GM23338 (cell line): ENCODE results near the gene MAST4. TPM values are rescaled to one million over a fixed set of nuclear protein-coding genes. Genes with fewer than 3 reads are reported as not detected.

ENCODE experiments used
- ATAC-seq: fragments of 200-7000 bp; cut with Tn5 transposase; 3 replicates; pipeline ENCODE4 v1.9.1; 2020
- DNase-seq: peaks from one replicate; pipeline ENCODE4 v3.0.0-alpha.2; 2015; ENCODE audit warnings: low spot score
- H2AFZ ChIP-seq: fragments of 200-600 bp; sonication (generic); 2 replicates; pipeline ENCODE4 v1.8.0; 2016; ENCODE audit warnings: antibody characterized with exemption, mild to moderate bottlenecking, moderate library complexity
- H3F3A ChIP-seq: fragments of 200-600 bp; sonication (generic); replicated peaks from 2 replicates; pipeline ENCODE4 v1.8.0; 2017; ENCODE audit warnings: antibody characterized with exemption, mixed run types, low read depth
- H3K27ac ChIP-seq: fragments of 200-600 bp; sonication (generic); 2 replicates; pipeline ENCODE4 v1.6.1; 2016; ENCODE audit warnings: low read depth
- H3K27me3 ChIP-seq: fragments of 200-600 bp; sonication (generic); 2 replicates; pipeline ENCODE4 v1.8.0; 2016; ENCODE audit warnings: mild to moderate bottlenecking, mixed run types, moderate library complexity; ENCODE audit not compliant: insufficient read depth
- H3K36me3 ChIP-seq: fragments of 200-600 bp; sonication (generic); 2 replicates; pipeline ENCODE4 v1.8.0; 2016; ENCODE audit warnings: mild to moderate bottlenecking; ENCODE audit not compliant: insufficient read depth
- H3K4me1 ChIP-seq: fragments of 200-600 bp; sonication (generic); 2 replicates; pipeline ENCODE4 v1.8.0; 2016; ENCODE audit warnings: mild to moderate bottlenecking, moderate library complexity; ENCODE audit not compliant: insufficient read depth
- H3K4me2 ChIP-seq: fragments of 200-600 bp; sonication (generic); 2 replicates; pipeline ENCODE4 v1.7.1; 2017; ENCODE audit warnings: mixed run types
- H3K4me3 ChIP-seq: fragments of 200-600 bp; sonication (generic); 2 replicates; pipeline ENCODE4 v1.6.1; 2016; ENCODE audit warnings: mixed run types
- H3K79me2 ChIP-seq: fragments of 200-600 bp; sonication (generic); replicated peaks from 2 replicates; pipeline ENCODE4 v1.8.0; 2017; ENCODE audit warnings: mild to moderate bottlenecking; ENCODE audit not compliant: insufficient read depth
- H3K9me2 ChIP-seq: fragments of 200-600 bp; sonication (generic); 2 replicates; pipeline ENCODE4 v1.8.0; 2017; ENCODE audit not compliant: insufficient read depth
- H4K20me1 ChIP-seq: fragments of 200-600 bp; sonication (generic); replicated peaks from 2 replicates; pipeline ENCODE4 v1.8.0; 2017; ENCODE audit warnings: mild to moderate bottlenecking; ENCODE audit not compliant: insufficient read depth
- H3K27ac Mint-ChIP-seq: 2 replicates; pipeline ENCODE4 v1.8.0; 2020; ENCODE audit warnings: inconsistent platforms, mild to moderate bottlenecking, moderate library complexity, mixed read lengths
- H3K27me3 Mint-ChIP-seq: 3 replicates; pipeline ENCODE4 v1.8.0; 2022; ENCODE audit warnings: low read depth, mild to moderate bottlenecking, moderate library complexity, mixed read lengths, inconsistent platforms; ENCODE audit not compliant: insufficient read depth, poor library complexity
- H3K36me3 Mint-ChIP-seq: 3 replicates; pipeline ENCODE4 v1.8.0; 2021; ENCODE audit warnings: low read depth, mild to moderate bottlenecking, inconsistent platforms, moderate library complexity, mixed read lengths
- H3K4me1 Mint-ChIP-seq: 3 replicates; pipeline ENCODE4 v1.8.0; 2020; ENCODE audit warnings: mild to moderate bottlenecking, inconsistent platforms, mixed read lengths
- H3K4me3 Mint-ChIP-seq: 3 replicates; pipeline ENCODE4 v1.8.0; 2021; ENCODE audit warnings: moderate library complexity, mild to moderate bottlenecking, inconsistent platforms, mixed read lengths
- H3K9me3 Mint-ChIP-seq: 3 replicates; pipeline ENCODE4 v1.8.0; 2020; ENCODE audit warnings: moderate library complexity, mild to moderate bottlenecking, inconsistent platforms, mixed read lengths
- CREB1 ChIP-seq: fragments of 250-450 bp; sonication (Bioruptor Pico); IDR thresholded peaks from 2 replicates; pipeline ENCODE4 v1.5.0; 2020; ENCODE audit warnings: low read depth, mild to moderate bottlenecking, moderate library complexity
- CTCF ChIP-seq, 2 experiments: fragments of 200-600 bp in 1 of 2; sonication (generic) in 1 of 2; conservative IDR thresholded peaks; 2 replicates each; pipeline versions ENCODE4 v1.5.1 to v1.6.1; 2016 to 2017; ENCODE audit warnings: antibody characterized with exemption in 2 of 2, low read depth in 2 of 2, mild to moderate bottlenecking in 2 of 2, moderate library complexity in 1 of 2
- ETS1 ChIP-seq: IDR thresholded peaks from 2 replicates; pipeline ENCODE4 v1.6.1; 2016; ENCODE audit warnings: antibody characterized with exemption
- EZH2 ChIP-seq: fragments of 200-600 bp; sonication (generic); IDR thresholded peaks from one replicate; pipeline ENCODE4 v1.8.0; 2017; ENCODE audit warnings: antibody characterized with exemption, mild to moderate bottlenecking, low read depth; ENCODE audit not compliant: unreplicated experiment
- EZH2phosphoT487 ChIP-seq: fragments of 200-600 bp; sonication (generic); IDR thresholded peaks from one replicate; pipeline ENCODE4 v1.8.1; 2018; ENCODE audit warnings: antibody characterized with exemption; ENCODE audit not compliant: unreplicated experiment
- JUNB ChIP-seq: IDR thresholded peaks from one replicate; pipeline ENCODE4 v1.6.1; 2016; ENCODE audit warnings: antibody characterized with exemption; ENCODE audit not compliant: unreplicated experiment
- NANOG ChIP-seq: IDR thresholded peaks from 2 replicates; pipeline ENCODE4 v1.6.1; 2016; ENCODE audit warnings: antibody characterized with exemption, borderline replicate concordance
- POLR2AphosphoS5 ChIP-seq: IDR thresholded peaks from 2 replicates; pipeline ENCODE4 v1.6.1; 2016; ENCODE audit warnings: antibody characterized with exemption, low read depth
- REST ChIP-seq: IDR thresholded peaks from one replicate; pipeline ENCODE4 v1.6.1; 2018; ENCODE audit warnings: antibody characterized with exemption; ENCODE audit not compliant: unreplicated experiment
- STAT1 ChIP-seq: IDR thresholded peaks from one replicate; pipeline ENCODE4 v1.6.1; 2016; ENCODE audit warnings: antibody characterized with exemption; ENCODE audit not compliant: unreplicated experiment
- ZNF114 ChIP-seq: fragments of 250-450 bp; sonication (Bioruptor Pico); IDR thresholded peaks from 2 replicates; pipeline ENCODE4 v1.5.0; 2020; ENCODE audit warnings: mild to moderate bottlenecking, moderate library complexity
- ZNF331 ChIP-seq: fragments of 250-450 bp; sonication (Bioruptor Pico); IDR thresholded peaks from 2 replicates; pipeline ENCODE4 v1.5.0; 2020; ENCODE audit warnings: low read depth, mild to moderate bottlenecking, moderate library complexity
- ZNF462 ChIP-seq: fragments of 250-450 bp; sonication (Bioruptor Pico); IDR thresholded peaks from 2 replicates; pipeline ENCODE4 v1.5.0; 2020; ENCODE audit warnings: mild to moderate bottlenecking, moderate library complexity
- polyA plus RNA-seq: library from polyadenylated mRNA; unstranded; fragments of >200 nt; fragmentation: Nextera tagmentation; extraction: Ambion mirVana; gene quantifications from 2 replicates; pipeline ENCODE4 v1.2.1, GENCODE V29; 2016
- total RNA-seq: library from RNA; depleted of rRNA; stranded (reverse); fragments of >200 nt; shearing (Covaris generic); gene quantifications from 2 replicates; pipeline ENCODE4 v1.2.3, GENCODE V29; 2014

Gene MAST4
- total and polyA plus RNA-seq, 2 experiments from 2014 or later: 3.6 to 8.5 TPM

GRCh38 chr5:67166460-67167285 lies 570.5 kb downstream of the MAST4 start:
- ATAC-seq: peak; percentile 65

More at GRCh38 chr5:67166460-67167285, 570.5 kb downstream of the MAST4 start:
- no peaks in the 10 kb centered on the region for H3K36me3 ChIP-seq
- H3K9me3 Mint-ChIP-seq: no peaks in the 10 kb centered on the region; the same call in 2 of the 3 replicates
- H3K4me2 ChIP-seq: peak overlapping the region; percentile 68
- TF ChIP-seq ZNF114 (CRISPR knock-in tag) (no peak), ETS1 (no peak), JUNB (no peak), ZNF331 (CRISPR knock-in tag) (no peak), NANOG (no peak), ZNF462 (CRISPR knock-in tag) (no peak), CTCF (conservative IDR thresholded peaks at IDR 0.05; ENCODE audit: low read depth in 2 of 2) (no peak), CREB1 (CRISPR knock-in tag) (no peak), EZH2 (no peak), POLR2AphosphoS5 (no peak), REST (no peak), STAT1 (no peak), EZH2phosphoT487 (no peak)
- H2AFZ ChIP-seq: peak overlapping the region; percentile 96
- peaks cover 5% of the 10 kb centered on the region; the same call in 1 of the 3 replicates for H3K36me3 Mint-ChIP-seq
- H3K4me1 Mint-ChIP-seq: peaks cover 12% of the 10 kb centered on the region; the same call in 2 of the 3 replicates
- no peaks in the 10 kb centered on the region for H3K27me3 ChIP-seq
- peak overlapping the region; percentile 27; the same call in 1 of the 3 replicates for H3K4me3 Mint-ChIP-seq
- no peaks in the 10 kb centered on the region for H3K79me2 ChIP-seq
- H3K4me1 ChIP-seq: no peaks in the 10 kb centered on the region
- peak overlapping the region; percentile 75; the same call in 1 of the 2 replicates for H3K27ac ChIP-seq
- no peaks in the 10 kb centered on the region for H4K20me1 ChIP-seq
- H3K27ac Mint-ChIP-seq: peak overlapping the region; percentile 81
- peak overlapping the region; percentile 44; the same call in 1 of the 2 replicates for H3K4me3 ChIP-seq
- peaks cover 9% of the 10 kb centered on the region for H3K27me3 Mint-ChIP-seq
- H3F3A ChIP-seq: no peaks in the 10 kb centered on the region
- peak; percentile 17 for DNase-seq
- no peaks in the 10 kb centered on the region for H3K9me2 ChIP-seq
